Parathyroid adenoma (tissue), 2 donors: ENCODE results near the gene TMEM132D.

Experiments used
- H2AFZ ChIP-seq: fragments of 300-600 bp; sonication (generic); one replicate; pipeline ENCODE4 v1.7.0; 2017; ENCODE audit warnings: antibody characterized with exemption, mild to moderate bottlenecking
- H3K27ac ChIP-seq: fragments of 300-600 bp; sonication (generic); one replicate; pipeline ENCODE4 v1.7.0; 2017
- H3K27me3 ChIP-seq: fragments of 300-600 bp; sonication (generic); one replicate; pipeline ENCODE4 v1.7.0; 2017; ENCODE audit warnings: low read length; ENCODE audit not compliant: control insufficient read depth, insufficient read depth
- H3K36me3 ChIP-seq: fragments of 300-600 bp; sonication (generic); one replicate; pipeline ENCODE4 v1.7.0; 2017; ENCODE audit warnings: low read length; ENCODE audit not compliant: control insufficient read depth, insufficient read depth
- H3K4me1 ChIP-seq: fragments of 300-600 bp; sonication (generic); one replicate; pipeline ENCODE4 v1.7.0; 2017; ENCODE audit warnings: control low read depth
- H3K4me2 ChIP-seq: fragments of 300-600 bp; sonication (generic); one replicate; pipeline ENCODE4 v1.7.0; 2017; ENCODE audit warnings: low read length
- H3K4me3 ChIP-seq: fragments of 300-600 bp; sonication (generic); one replicate; pipeline ENCODE4 v1.7.0; 2017; ENCODE audit warnings: low read depth, low read length
- H3K79me2 ChIP-seq: fragments of 300-600 bp; sonication (generic); one replicate; pipeline ENCODE4 v1.7.0; 2017; ENCODE audit warnings: control low read depth
- H3K9ac ChIP-seq: fragments of 300-600 bp; sonication (generic); one replicate; pipeline ENCODE4 v1.7.0; 2017; ENCODE audit warnings: mild to moderate bottlenecking
- H3K9me3 ChIP-seq: fragments of 300-600 bp; sonication (generic); one replicate; pipeline ENCODE4 v1.7.0; 2017; ENCODE audit warnings: low read length; ENCODE audit not compliant: control insufficient read depth
- CTCF ChIP-seq: fragments of 300-600 bp; sonication (generic); IDR thresholded peaks from one replicate; pipeline ENCODE4 v1.7.0; 2017; ENCODE audit warnings: antibody characterized with exemption, mild to moderate bottlenecking
- donor health status: primary hyperparathyroidism.

The TMEM132D gene

GRCh38 chr12:129719416-129719815 is 184.4 kb downstream of the TMEM132D start:
- no peak overlapping the region for H2AFZ ChIP-seq

GRCh38 chr12:129717438-129717837 is 186.4 kb downstream of the TMEM132D start:
- no peak overlapping the region for H3K9ac ChIP-seq
- H3K27me3 ChIP-seq = no peaks in the 10 kb centered on the region
- H2AFZ ChIP-seq = no peak overlapping the region
- no peak overlapping the region for H3K4me2 ChIP-seq
- no peaks in the 10 kb centered on the region for H3K36me3 ChIP-seq
- no peak overlapping the region for H3K4me3 ChIP-seq
- H3K9me3 ChIP-seq = no peaks in the 10 kb centered on the region
- H3K4me1 ChIP-seq = no peaks in the 10 kb centered on the region
- no peak overlapping the region for H3K27ac ChIP-seq
- no peak for TF ChIP-seq CTCF
- no peaks in the 10 kb centered on the region for H3K79me2 ChIP-seq

More at GRCh38 chr12:129719416-129719815, 184.4 kb downstream of the TMEM132D start:
- H3K9me3 ChIP-seq = no peaks in the 10 kb centered on the region
- no peak overlapping the region for H3K9ac ChIP-seq
- H3K4me2 ChIP-seq = no peak overlapping the region
- no peaks in the 10 kb centered on the region for H3K27me3 ChIP-seq
- H3K4me3 ChIP-seq = no peak overlapping the region
- no peak overlapping the region for H3K27ac ChIP-seq
- H3K79me2 ChIP-seq = no peaks in the 10 kb centered on the region
- H3K4me1 ChIP-seq = no peaks in the 10 kb centered on the region
- TF ChIP-seq CTCF = no peak
- H3K36me3 ChIP-seq = no peaks in the 10 kb centered on the region

- H3K4me1 ChIP-seq = no peaks in the 10 kb centered on the region
- H3K9ac ChIP-seq = no peak overlapping the region
- no peaks in the 10 kb centered on the region for H3K27me3 ChIP-seq
- no peak for TF ChIP-seq CTCF
- no peak overlapping the region for H3K4me2 ChIP-seq
- no peaks in the 10 kb centered on the region for H3K79me2 ChIP-seq
- H2AFZ ChIP-seq = no peak overlapping the region
- H3K36me3 ChIP-seq = no peaks in the 10 kb centered on the region
- H3K27ac ChIP-seq = no peak overlapping the region
- no peak overlapping the region for H3K4me3 ChIP-seq
- no peaks in the 10 kb centered on the region for H3K9me3 ChIP-seq
These were observed 187.0 kb downstream of the TMEM132D start for GRCh38 chr12:129716825-129717224.

- no peak overlapping the region for H3K4me2 ChIP-seq
- H3K27ac ChIP-seq = no peak overlapping the region
- no peaks in the 10 kb centered on the region for H3K27me3 ChIP-seq
- no peak overlapping the region for H2AFZ ChIP-seq
- H3K4me3 ChIP-seq = no peak overlapping the region
- TF ChIP-seq CTCF = no peak
- H3K36me3 ChIP-seq = no peaks in the 10 kb centered on the region
- H3K79me2 ChIP-seq = no peaks in the 10 kb centered on the region
- no peak overlapping the region for H3K9ac ChIP-seq
- no peaks in the 10 kb centered on the region for H3K9me3 ChIP-seq
- no peaks in the 10 kb centered on the region for H3K4me1 ChIP-seq
These were observed 197.1 kb downstream of the TMEM132D start for GRCh38 chr12:129706716-129707115.

- no peak overlapping the region for H2AFZ ChIP-seq
- H3K9ac ChIP-seq = no peak overlapping the region
- H3K79me2 ChIP-seq = no peaks in the 10 kb centered on the region
- TF ChIP-seq CTCF = no peak
- no peaks in the 10 kb centered on the region for H3K27me3 ChIP-seq
- no peak overlapping the region for H3K4me2 ChIP-seq
- no peak overlapping the region for H3K4me3 ChIP-seq
- no peaks in the 10 kb centered on the region for H3K4me1 ChIP-seq
- no peaks in the 10 kb centered on the region for H3K36me3 ChIP-seq
- no peaks in the 10 kb centered on the region for H3K9me3 ChIP-seq
- no peak overlapping the region for H3K27ac ChIP-seq
These were observed 199.5 kb downstream of the TMEM132D start for GRCh38 chr12:129704232-129704830.
